Choroid plexus epithelial cell (primary cell): ENCODE results near the gene FAHD2A.
A peak's percentile ranks its signal among the peaks of the same experiment; 100 is the strongest.

Source experiments
- DNase-seq: peaks from one replicate; pipeline ENCODE4 v3.0.0-alpha.2; 2010; ENCODE audit warnings: low read depth
- H3K4me3 ChIP-seq: 2 replicates; pipeline ENCODE4 v1.5.1; 2011; ENCODE audit warnings: low read depth, mild to moderate bottlenecking, control low read depth, low read length, moderate library complexity
- CTCF ChIP-seq: conservative IDR thresholded peaks from 2 replicates; pipeline ENCODE4 v1.5.1; 2011; ENCODE audit warnings: low read depth, mild to moderate bottlenecking, control low read depth, inconsistent platforms, low read length, moderate library complexity

The FAHD2A gene

GRCh38 chr2:95386031-95386430, 16.5 kb upstream of the FAHD2A start:
- no peak overlapping the region for H3K4me3 ChIP-seq
- no peak for TF ChIP-seq CTCF
- DNase-seq = no peak

DNA sequence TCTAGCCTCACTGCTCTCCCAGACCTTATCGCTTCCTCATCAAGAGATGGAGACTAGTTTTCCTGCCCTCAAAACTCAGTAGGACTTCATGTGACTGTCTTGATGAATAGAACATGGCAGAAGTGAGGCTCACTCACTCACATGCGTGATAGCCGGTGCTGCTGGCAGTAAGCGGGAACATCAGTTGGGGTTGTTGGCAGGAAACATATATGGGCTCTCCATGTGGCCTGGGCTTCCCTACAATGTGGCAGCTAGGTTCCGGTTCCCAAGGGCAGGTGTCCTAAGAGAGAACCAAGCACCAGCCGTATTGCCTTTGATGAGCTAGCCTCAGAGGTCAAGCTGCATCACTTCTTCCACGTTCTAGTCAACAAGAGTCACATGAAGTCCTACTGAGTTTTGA, 15.2 kb upstream of the FAHD2A start:
- no peak for DNase-seq
- TF ChIP-seq CTCF = no peak
- no peak overlapping the region for H3K4me3 ChIP-seq

GRCh38 chr2:95388091-95388692, 14.3 kb upstream of the FAHD2A start:
- DNase-seq = no peak
- no peak for TF ChIP-seq CTCF
- no peak overlapping the region for H3K4me3 ChIP-seq

DNA sequence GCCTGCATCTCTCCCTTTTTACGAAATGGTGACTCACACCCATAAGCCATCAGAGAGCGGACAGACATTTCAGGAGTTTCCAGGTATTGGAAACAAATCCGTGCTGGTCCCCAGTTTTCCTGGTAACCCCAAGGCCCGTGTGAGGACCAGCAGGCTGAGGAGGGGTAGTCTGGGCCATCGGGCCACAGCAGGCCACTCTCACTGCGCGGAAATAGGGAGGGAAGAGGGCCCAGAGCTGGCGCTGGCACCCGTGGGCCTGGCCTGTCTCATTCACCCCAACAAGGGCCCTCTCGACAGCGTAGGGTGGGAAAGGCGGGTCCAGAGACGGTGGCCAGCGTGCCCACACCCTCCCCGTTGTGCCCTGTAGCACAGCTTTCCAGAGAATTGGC, 13.7 kb upstream of the FAHD2A start:
- no peak overlapping the region for H3K4me3 ChIP-seq
- no peak for TF ChIP-seq CTCF
- DNase-seq = no peak

DNA sequence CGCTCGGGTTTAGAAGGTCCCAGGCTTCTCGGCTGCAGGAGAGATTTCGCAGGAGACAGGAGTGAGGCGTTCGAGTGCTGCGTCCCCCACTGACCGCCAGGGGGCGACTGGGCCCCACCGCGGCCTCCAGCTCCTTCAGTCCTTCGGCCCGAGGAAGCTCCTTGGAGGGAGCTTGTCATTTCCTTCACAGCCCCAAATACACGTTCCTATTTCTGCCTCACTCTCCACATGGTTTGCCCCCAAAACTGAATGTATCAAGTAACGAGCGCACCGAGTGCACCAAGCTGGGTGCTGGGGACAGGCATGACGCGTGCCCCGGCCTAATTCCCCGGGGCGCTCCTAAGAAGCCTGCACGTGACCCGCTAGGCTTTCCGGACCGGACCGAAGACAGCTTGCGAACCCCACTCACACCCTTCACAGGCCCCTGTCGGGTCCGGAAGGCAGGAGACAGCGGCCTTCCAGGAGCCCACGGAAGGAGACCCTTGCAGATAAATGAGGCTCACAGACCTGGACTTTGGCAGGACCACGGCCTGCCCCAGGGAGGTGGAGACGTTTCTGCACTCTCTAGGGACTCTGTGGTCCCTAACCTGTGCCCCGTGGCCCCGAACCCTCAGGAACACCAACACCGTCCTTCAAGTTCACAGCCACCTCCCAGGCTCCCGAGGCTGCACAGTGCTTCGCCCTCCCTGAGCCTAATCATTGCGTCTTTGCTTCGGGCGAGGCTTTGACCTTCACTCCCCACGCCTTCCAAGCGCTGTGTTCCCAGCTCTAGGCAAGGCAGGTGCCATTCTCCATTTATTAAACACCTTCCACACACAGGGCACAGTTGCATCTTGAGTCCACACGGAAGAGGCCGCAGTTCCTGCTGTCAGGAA, 13.0 kb upstream of the FAHD2A start:
- peak; percentile 76 for DNase-seq
- TF ChIP-seq CTCF = peak; percentile 98
- no peak overlapping the region for H3K4me3 ChIP-seq

DNA sequence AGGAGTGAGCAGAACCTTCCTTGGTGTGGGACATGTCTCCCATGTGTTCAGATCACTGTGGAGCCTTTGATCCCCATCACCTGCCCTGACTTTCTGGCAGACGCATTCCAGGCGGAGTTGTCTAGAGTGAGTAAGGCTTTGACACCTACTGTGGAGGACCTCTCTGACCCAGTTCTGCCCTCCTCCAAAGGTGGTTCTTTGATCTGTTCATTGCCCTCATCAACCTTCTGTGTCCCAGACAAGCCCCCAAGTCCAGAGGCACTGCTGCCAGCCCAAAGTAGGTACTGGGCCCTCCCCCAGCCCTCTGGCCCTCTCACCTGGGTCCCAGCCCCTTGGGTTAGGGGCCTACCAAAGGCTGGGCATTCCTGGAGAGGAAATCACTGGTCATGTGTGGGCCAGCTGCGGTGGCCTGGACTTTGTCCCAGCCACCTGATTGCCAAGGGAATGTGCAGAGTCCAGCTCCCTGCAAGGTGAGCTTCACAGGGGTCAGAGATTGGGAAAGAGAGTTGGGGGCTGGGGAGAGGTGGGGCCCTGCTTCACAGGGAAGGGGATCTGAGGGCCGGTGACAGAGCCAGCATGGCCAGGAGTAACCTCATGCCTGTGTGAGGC, 12.1 kb upstream of the FAHD2A start:
- no peak for DNase-seq
- TF ChIP-seq CTCF = no peak
- H3K4me3 ChIP-seq = no peak overlapping the region
